HL-60 (cell line): ENCODE measurements around the gene ZNF792.
"Not testable (repeated sequence)": the region's sequence is repeated elsewhere in the genome, so short reads cannot be mapped to it uniquely, and the experiment has no call there.

Experiments
- DNase-seq, 2 experiments: peaks; one replicate each; pipeline ENCODE4 v3.0.0-alpha.2; 2010 to 2020; ENCODE audit warnings: low read depth in 1 of 2, low spot score in 1 of 2
- H3K27ac ChIP-seq: fragments of 250-450 bp; sonication (Bioruptor Pico); replicated peaks from 2 replicates; pipeline ENCODE4 v1.5.1; 2020; ENCODE audit warnings: mild to moderate bottlenecking, moderate library complexity
- H3K27me3 ChIP-seq: fragments of 250-450 bp; sonication (Bioruptor Pico); 2 replicates; pipeline ENCODE4 v1.5.1; 2021; ENCODE audit warnings: mild to moderate bottlenecking, moderate library complexity; ENCODE audit not compliant: insufficient read depth, poor library complexity, severe bottlenecking
- H3K4me3 ChIP-seq: replicated peaks from 2 replicates; pipeline ENCODE4 v1.5.1; 2011; ENCODE audit warnings: mild to moderate bottlenecking, control low read depth, low read length; ENCODE audit not compliant: insufficient read depth
- CTCF ChIP-seq: IDR thresholded peaks from one replicate; pipeline ENCODE4 v1.5.1; 2011; ENCODE audit warnings: low read length, control low read depth, inconsistent platforms; ENCODE audit not compliant: insufficient read depth
- GABPA ChIP-seq: IDR thresholded peaks from 2 replicates; pipeline ENCODE4 v1.6.1; 2012; ENCODE audit warnings: low read depth
- POLR2AphosphoS5 ChIP-seq: IDR thresholded peaks from 2 replicates; pipeline ENCODE4 v1.6.1; 2012; ENCODE audit warnings: low read depth
- REST ChIP-seq: IDR thresholded peaks from 2 replicates; pipeline ENCODE4 v1.6.1; 2012; ENCODE audit warnings: low read depth; ENCODE audit not compliant: insufficient replicate concordance
- SPI1 ChIP-seq: IDR thresholded peaks from 2 replicates; pipeline ENCODE4 v1.6.1; 2012; ENCODE audit warnings: low read depth, mild to moderate bottlenecking, borderline replicate concordance

The ZNF792 gene

DNA sequence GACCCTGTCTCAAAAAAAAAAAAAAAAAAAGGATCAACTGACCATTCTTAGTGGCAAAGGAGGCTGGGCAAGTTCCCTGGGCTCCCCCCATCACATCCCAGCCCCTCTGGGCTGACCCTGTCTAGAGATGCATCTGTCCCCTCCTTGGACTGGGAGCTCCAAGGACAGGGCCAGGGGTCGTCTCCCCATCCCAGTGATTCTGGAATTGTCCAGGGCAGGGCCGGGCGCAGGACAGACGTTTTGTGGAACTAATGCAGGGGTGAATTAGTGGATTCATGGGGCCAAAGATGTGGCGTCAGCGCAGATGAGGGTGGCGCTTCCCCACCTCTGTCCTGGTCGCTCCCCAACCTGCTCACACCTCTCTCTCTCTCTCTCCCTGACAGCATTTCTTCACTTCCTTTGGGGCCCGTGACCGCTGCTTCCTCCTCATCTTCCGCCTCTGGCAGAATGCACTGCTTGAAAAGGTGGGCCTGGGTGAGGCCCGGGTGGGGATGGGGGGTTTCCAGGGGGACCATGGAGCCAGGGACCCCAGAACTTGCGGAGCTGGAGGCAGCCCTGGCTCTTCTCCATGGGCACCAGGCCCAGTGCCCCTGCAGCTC lies 47.2 kb upstream of the ZNF792 start:
- Histone ChIP-seq H3K27me3 (no peaks in the 10 kb centered on the region), H3K27ac (peak overlapping the region; percentile 62), H3K4me3 (no peak overlapping the region)
- DNase-seq = peak; percentile 35 to 68
- TF ChIP-seq GABPA (no peak), CTCF (no peak), POLR2AphosphoS5 (peak; percentile 17; the same call in 1 of the 2 replicates), REST (no peak), SPI1 (peak; percentile 41; the same call in 1 of the 2 replicates)

DNA sequence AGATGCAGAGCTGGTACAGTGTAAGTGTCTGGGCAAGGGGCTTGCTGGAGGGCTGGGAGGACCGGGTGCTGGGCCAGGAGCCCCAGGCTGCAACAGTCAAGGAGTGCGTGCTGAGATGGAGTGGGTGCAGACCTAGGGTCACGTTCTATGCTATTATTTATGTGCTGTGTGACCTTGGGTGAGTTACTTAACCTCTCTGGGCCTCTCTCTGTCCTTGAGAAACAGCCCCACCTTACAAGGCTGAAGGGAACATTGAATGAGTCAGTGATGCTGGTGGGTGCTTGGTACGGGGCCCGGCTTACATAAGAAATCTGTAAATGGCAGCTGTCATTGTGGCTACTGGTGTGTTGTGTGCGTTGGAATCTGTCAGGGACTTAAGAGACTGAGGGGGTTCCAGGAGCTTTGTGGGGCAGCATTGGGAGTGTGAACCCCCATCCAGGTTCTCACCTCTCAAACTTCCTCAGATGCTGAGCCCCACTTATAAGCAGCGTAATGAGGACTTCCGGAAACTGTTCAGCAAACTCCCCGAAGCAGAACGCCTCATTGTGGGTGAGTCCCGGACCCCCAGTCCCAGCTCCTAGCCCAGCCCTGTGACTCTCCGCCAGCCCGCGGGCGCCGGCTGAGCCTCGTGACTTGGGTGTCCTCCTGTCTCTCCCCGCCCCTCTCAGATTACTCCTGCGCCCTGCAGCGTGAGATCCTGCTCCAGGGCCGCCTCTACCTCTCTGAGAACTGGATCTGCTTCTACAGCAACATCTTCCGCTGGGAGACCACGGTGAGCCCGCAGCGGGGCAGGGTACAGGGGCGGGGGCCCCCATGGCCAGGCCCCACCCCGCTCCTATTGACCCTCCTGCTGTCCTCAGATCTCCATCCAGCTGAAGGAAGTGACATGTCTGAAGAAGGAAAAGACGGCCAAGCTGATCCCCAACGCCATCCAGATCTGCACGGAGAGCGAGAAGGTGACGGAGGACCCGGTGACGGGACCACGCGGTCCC lies 45.7 kb upstream of the ZNF792 start:
- H3K27ac ChIP-seq = no peak overlapping the region
- no peak overlapping the region for H3K4me3 ChIP-seq
- no peak for DNase-seq
- no peaks in the 10 kb centered on the region for H3K27me3 ChIP-seq
- TF ChIP-seq REST (no peak), CTCF (no peak), POLR2AphosphoS5 (no peak), SPI1 (no peak), GABPA (no peak)

- no peak overlapping the region for H3K27ac ChIP-seq
- no peak for TF ChIP-seq GABPA
Measured at GRCh38 chr19:35008891-35009341, 44.9 kb upstream of the ZNF792 start.

GRCh38 chr19:35007427-35007826 lies 43.4 kb upstream of the ZNF792 start:
- not testable (repeated sequence) for H3K27ac ChIP-seq, H3K27me3 ChIP-seq, H3K4me3 ChIP-seq, DNase-seq

More at GRCh38 chr19:35008891-35009341, 44.9 kb upstream of the ZNF792 start:
- no peak for DNase-seq
- H3K27me3 ChIP-seq = no peaks in the 10 kb centered on the region
- no peak overlapping the region for H3K4me3 ChIP-seq
